PFSK-1 (cell line): Measurements from ENCODE around the gene GUK1.

Experiments
- FOXP2 ChIP-seq: optimal IDR thresholded peaks from 2 replicates; pipeline ENCODE3; 2011; ENCODE audit warnings: borderline replicate concordance, control low read depth, inconsistent platforms; ENCODE audit not compliant: insufficient read depth; ENCODE audit errors: extremely low read length, extremely low read depth
- POLR2AphosphoS5 ChIP-seq: IDR thresholded peaks from 2 replicates; pipeline ENCODE4 v1.6.1; 2012; ENCODE audit warnings: low read depth, mild to moderate bottlenecking, control low read depth, low read length, moderate library complexity
- REST ChIP-seq, 2 experiments: IDR thresholded peaks; 2 replicates each; pipeline versions ENCODE4 v1.6.1 to v1.8.0; 2011 to 2012; ENCODE audit warnings: low read depth in 2 of 2, low read length in 2 of 2, control low read depth in 1 of 2, inconsistent platforms in 1 of 2, mild to moderate bottlenecking in 1 of 2, moderate library complexity in 1 of 2; ENCODE audit not compliant: insufficient read depth in 1 of 2
- SIN3A ChIP-seq: IDR thresholded peaks from 2 replicates; pipeline ENCODE4 v1.6.1; 2012; ENCODE audit warnings: mild to moderate bottlenecking, low read length, moderate library complexity, borderline replicate concordance; ENCODE audit not compliant: insufficient read depth
- TAF1 ChIP-seq: IDR thresholded peaks from 2 replicates; pipeline ENCODE4 v1.6.1; 2012; ENCODE audit warnings: low read length, control low read depth, borderline replicate concordance; ENCODE audit not compliant: insufficient read depth

GUK1 gene

DNA sequence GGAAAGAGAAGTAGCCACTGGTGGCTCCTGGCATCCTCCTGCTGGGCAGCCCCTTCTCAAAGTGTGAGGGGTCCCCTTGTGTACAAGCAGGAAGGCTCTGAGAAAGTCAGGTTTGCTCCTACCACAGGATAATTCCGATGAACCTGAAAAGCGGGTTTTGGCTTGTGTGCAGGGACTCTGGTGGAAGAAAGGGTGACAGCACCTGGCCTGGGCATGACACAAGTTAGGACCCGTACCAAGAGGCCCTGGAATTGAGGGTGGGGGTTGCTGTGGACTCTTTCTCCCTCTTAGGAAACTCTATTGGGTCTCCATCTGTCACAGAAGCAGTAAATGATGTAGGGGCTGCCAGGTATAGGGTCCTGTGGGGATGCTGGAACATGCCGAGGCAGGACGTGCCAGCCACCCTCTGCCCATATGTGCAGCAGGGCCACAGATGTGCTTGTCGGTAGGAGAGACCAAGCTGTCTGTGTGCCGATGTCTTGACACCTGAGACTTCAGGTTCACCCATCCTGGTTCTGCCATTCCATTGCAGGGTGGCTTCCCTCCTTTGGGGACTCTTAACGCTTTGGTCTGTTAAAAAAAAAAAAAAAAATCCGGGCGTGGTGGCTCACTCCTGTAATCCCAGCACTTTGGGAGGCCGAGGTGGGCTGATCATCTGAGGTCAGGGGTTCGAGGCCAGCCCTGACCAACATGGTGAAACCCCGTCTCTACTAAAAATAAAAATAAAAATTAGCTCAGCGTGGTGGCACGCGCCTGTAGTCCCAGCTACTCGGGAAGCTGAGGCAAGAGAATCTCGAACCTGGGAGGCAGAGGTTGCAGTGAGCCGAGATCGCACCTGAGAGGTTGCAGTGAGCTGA, 46.8 kb upstream of the GUK1 start:
- TF ChIP-seq REST (IDR thresholded peaks at IDR 0.05; ENCODE audit: insufficient read depth in 1 of 2, low read depth in 2 of 2, low read length in 2 of 2) (no peak), POLR2AphosphoS5 (no peak), FOXP2 (no peak), TAF1 (no peak), SIN3A (no peak)

DNA sequence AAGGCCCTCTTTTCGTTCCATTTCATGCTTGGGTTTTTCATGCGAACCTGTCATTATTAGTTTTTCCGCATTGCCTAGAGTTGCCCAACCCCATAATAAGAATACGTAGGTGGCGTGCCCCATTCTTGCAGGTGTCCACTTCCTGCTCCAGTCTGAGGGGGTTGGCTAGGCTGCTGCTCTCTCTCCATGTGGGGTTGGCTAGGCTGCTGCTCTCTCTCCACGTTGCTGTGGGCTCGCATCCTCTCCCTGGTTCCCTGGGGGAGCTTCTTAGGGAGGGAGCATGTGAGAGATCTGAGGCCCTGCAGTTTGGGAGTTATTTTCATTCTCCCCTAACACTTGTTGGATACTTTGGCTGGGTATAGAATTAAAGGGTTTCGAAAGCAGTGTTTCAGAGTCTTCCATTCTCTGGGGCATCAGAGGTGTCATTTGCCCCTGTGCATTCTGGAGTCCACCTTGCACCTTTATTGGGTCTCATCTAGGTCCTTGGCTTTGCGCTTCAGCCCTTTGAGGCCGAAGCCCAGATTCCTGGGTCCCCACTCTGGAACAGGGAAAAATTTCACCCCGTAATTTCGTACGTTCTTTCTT, 45.6 kb upstream of the GUK1 start:
- no peak for TF ChIP-seq SIN3A
- TF ChIP-seq TAF1, result no peak
- TF ChIP-seq POLR2AphosphoS5, result no peak
- no peak for TF ChIP-seq REST (IDR thresholded peaks at IDR 0.05; ENCODE audit: insufficient read depth in 1 of 2, low read depth in 2 of 2, low read length in 2 of 2)
- TF ChIP-seq FOXP2, result no peak

GRCh38 chr1:228095161-228095560, 44.9 kb upstream of the GUK1 start:
- TF ChIP-seq POLR2AphosphoS5 (no peak), TAF1 (no peak), SIN3A (no peak), FOXP2 (no peak), REST (IDR thresholded peaks at IDR 0.05; ENCODE audit: insufficient read depth in 1 of 2, low read depth in 2 of 2, low read length in 2 of 2) (no peak)

- TF ChIP-seq POLR2AphosphoS5, result no peak
- no peak for TF ChIP-seq SIN3A
- TF ChIP-seq TAF1, result no peak
- TF ChIP-seq FOXP2, result no peak
- no peak for TF ChIP-seq REST (IDR thresholded peaks at IDR 0.05; ENCODE audit: insufficient read depth in 1 of 2, low read depth in 2 of 2, low read length in 2 of 2)
Measured at GRCh38 chr1:228095938-228096337, 44.1 kb upstream of the GUK1 start.
